SU-DHL-6 (cell line): Measurements from ENCODE around the gene CUEDC1.

Experiments
- H2AFZ ChIP-seq: fragments of 200-600 bp; sonication (generic); 2 replicates; pipeline ENCODE4 v1.6.1; 2014; ENCODE audit warnings: low read depth, mild to moderate bottlenecking, moderate library complexity, mixed read lengths, antibody characterized with exemption, low read length; ENCODE audit not compliant: severe bottlenecking
- H3F3A ChIP-seq: fragments of 200-600 bp; shearing (Covaris generic); 2 replicates; pipeline ENCODE4 v1.6.0; 2016; ENCODE audit warnings: antibody characterized with exemption, mild to moderate bottlenecking; ENCODE audit not compliant: insufficient read depth
- H3K27ac ChIP-seq: fragments of 200-600 bp; sonication (generic); 2 replicates; pipeline ENCODE4 v1.5.1; 2016; ENCODE audit warnings: low read depth, mild to moderate bottlenecking, low read length, moderate library complexity, mixed read lengths
- H3K27me3 ChIP-seq: fragments of 200-600 bp; sonication (generic), shearing (Covaris generic); 2 replicates; pipeline ENCODE4 v1.6.0; 2014; ENCODE audit warnings: mild to moderate bottlenecking, low read length
- H3K36me3 ChIP-seq: fragments of 200-600 bp; sonication (generic); 2 replicates; pipeline ENCODE4 v1.6.1; 2014; ENCODE audit warnings: mild to moderate bottlenecking, low read length, mixed read lengths
- H3K4me2 ChIP-seq: fragments of 300-600, 200-600 bp; shearing (Covaris generic), sonication (generic); 2 replicates; pipeline ENCODE4 v1.6.0; 2014; ENCODE audit warnings: low read length, low read depth, mild to moderate bottlenecking; ENCODE audit not compliant: poor library complexity, severe bottlenecking
- H3K4me3 ChIP-seq: fragments of 200-600 bp; sonication (generic); 2 replicates; pipeline ENCODE4 v1.5.1; 2014; ENCODE audit warnings: antibody characterized with exemption, low read length, mild to moderate bottlenecking, mixed read lengths; ENCODE audit not compliant: insufficient read depth, poor library complexity, severe bottlenecking
- H3K79me2 ChIP-seq: fragments of 200-600 bp; sonication (generic); 2 replicates; pipeline ENCODE4 v1.6.1; 2014; ENCODE audit warnings: mild to moderate bottlenecking, low read length, moderate library complexity; ENCODE audit not compliant: insufficient read depth
- H3K9ac ChIP-seq: fragments of 200-600 bp; sonication (generic); 2 replicates; pipeline ENCODE4 v1.7.0; 2014; ENCODE audit warnings: mild to moderate bottlenecking, low read length
- H3K9me2 ChIP-seq: fragments of 200-600 bp; sonication (generic); replicated peaks from 2 replicates; pipeline ENCODE4 v1.6.1; 2014; ENCODE audit warnings: low read length; ENCODE audit not compliant: insufficient read depth
- H3K9me3 ChIP-seq: fragments of 200-600 bp; sonication (generic); 2 replicates; pipeline ENCODE4 v1.6.1; 2014; ENCODE audit warnings: low read length, mixed read lengths; ENCODE audit not compliant: insufficient read depth
- H4K20me1 ChIP-seq: fragments of 200-600 bp; sonication (generic); 2 replicates; pipeline ENCODE4 v1.6.1; 2014; ENCODE audit warnings: low read depth, mild to moderate bottlenecking, antibody characterized with exemption, low read length, moderate library complexity, mixed read lengths
- EZH2phosphoT487 ChIP-seq: fragments of 200-600 bp; sonication (generic), shearing (Covaris generic); conservative IDR thresholded peaks from 2 replicates; pipeline ENCODE4 v1.6.1; 2018; ENCODE audit warnings: mild to moderate bottlenecking, antibody characterized with exemption, low read length, moderate library complexity, mixed read lengths
- TF ChIP-seq, protein P1 (sequence below): fragments of 200-600 bp; sonication (generic); IDR thresholded peaks from one replicate; pipeline ENCODE4 v1.5.1; 2017; ENCODE audit warnings: antibody characterized with exemption, mild to moderate bottlenecking, low read length, moderate library complexity; ENCODE audit not compliant: insufficient read depth, poor library complexity, severe bottlenecking

Gene CUEDC1

DNA sequence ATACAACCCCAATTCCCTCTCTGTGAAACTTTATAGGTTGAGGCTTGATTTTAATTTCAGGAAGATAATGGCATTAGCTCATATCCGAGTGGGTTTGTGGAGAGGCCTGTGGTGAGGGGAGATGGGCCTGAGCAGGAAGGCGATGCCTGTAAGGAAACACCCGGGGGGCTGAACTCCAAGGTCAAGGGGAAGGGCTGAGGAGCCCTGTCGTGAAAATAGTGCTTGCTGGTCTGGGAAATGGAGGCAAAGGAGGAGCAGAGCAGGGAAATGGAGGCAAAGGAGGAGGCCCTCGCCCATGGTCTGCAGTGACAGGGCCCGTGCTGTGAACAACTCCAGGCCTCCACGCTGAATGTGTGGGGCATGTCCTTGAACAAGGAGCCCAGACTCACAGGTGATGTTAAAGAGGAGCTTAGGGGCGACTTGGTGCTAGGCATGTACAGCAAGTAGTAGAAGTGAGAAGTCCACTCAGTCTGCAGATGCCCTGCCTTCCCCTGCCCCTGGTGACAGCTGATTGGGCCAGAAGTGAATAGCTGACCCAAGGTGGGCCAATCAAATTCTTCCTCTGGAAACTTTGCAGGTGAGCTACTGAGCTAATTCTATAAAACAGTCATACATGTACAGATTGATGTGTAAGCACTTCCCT, 143.5 kb downstream of the CUEDC1 start:
- TF ChIP-seq EZH2phosphoT487: no peak
- TF ChIP-seq, protein P1, sequence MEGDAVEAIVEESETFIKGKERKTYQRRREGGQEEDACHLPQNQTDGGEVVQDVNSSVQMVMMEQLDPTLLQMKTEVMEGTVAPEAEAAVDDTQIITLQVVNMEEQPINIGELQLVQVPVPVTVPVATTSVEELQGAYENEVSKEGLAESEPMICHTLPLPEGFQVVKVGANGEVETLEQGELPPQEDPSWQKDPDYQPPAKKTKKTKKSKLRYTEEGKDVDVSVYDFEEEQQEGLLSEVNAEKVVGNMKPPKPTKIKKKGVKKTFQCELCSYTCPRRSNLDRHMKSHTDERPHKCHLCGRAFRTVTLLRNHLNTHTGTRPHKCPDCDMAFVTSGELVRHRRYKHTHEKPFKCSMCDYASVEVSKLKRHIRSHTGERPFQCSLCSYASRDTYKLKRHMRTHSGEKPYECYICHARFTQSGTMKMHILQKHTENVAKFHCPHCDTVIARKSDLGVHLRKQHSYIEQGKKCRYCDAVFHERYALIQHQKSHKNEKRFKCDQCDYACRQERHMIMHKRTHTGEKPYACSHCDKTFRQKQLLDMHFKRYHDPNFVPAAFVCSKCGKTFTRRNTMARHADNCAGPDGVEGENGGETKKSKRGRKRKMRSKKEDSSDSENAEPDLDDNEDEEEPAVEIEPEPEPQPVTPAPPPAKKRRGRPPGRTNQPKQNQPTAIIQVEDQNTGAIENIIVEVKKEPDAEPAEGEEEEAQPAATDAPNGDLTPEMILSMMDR: no peak
- Histone ChIP-seq H3K4me3 (no peak overlapping the region), H3K27me3 (no peaks in the 10 kb centered on the region), H3K9me3 (no peaks in the 10 kb centered on the region), H3K4me2 (no peak overlapping the region), H3K9ac (no peak overlapping the region), H3K79me2 (no peaks in the 10 kb centered on the region), H3K9me2 (no peaks in the 10 kb centered on the region), H3K27ac (no peak overlapping the region), H3K36me3 (no peaks in the 10 kb centered on the region), H4K20me1 (no peaks in the 10 kb centered on the region), H3F3A (no peaks in the 10 kb centered on the region), H2AFZ (no peak overlapping the region)
